ENCODE results near the gene BTG1.

The BTG1 gene, protein sequence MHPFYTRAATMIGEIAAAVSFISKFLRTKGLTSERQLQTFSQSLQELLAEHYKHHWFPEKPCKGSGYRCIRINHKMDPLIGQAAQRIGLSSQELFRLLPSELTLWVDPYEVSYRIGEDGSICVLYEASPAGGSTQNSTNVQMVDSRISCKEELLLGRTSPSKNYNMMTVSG

DNA sequence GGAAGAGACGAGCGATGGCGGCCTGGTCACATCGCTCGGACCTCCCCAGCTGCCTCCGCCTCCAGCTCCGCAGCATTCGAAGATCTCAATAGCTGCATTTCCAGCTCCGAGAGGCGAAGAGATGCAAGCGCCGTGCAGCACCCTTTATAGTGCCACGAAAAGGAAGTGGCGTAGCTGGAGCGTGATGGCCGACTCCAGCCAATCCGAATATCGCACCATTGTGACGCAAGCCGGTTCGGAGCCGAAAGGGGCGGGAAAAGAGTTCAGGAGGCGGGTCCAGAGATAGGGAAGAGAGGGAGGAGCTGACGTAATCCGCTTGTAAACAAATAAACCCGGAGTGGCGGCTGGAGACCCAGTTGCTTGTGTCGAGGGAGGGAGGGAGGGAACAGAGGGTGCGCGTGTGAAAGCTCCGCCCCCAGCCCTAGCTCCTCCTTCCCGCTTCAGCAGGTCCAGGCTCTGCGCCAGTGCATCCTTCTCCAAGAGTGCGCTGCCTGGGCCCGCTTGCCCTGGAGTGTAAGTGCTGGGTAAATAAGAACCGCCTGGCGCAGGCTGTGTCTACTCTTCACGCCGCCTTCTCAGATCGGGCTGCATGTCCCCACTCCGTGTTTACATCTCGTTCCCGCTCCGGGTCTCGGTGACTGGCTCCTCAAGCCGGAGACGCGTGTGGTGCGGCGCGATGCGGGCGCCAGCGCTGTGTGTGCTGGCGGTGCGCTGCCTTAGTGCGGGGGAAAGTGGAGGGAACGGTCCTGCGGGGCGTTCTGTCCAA is at the start of gene BTG1:
Gene BTG1 (minus strand): TSS at position 116 of the 766 bp plus-strand sequence. CDS start 311 bp downstream, outside the sequence.
- DNase-seq = peak; percentile 99

DNA sequence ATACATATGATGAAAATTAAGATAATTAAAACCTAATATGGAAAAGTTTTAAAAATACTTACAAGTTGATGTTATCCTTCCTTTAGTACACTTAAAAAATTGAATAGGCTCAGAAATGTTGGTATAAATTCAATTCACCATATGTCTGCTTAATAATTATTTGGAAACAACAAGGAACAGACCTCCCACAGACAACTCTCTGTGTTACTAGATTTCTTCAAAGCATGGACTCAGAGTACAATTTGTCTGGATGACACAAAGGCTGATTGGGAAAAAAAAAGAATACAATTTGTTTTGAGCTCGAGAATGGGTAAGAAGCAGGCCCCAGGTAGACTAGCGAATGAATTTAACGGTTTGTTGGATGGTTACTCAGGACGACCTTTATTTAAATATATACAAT is 48.9 kb upstream of the BTG1 start:
- no peak for DNase-seq

DNA sequence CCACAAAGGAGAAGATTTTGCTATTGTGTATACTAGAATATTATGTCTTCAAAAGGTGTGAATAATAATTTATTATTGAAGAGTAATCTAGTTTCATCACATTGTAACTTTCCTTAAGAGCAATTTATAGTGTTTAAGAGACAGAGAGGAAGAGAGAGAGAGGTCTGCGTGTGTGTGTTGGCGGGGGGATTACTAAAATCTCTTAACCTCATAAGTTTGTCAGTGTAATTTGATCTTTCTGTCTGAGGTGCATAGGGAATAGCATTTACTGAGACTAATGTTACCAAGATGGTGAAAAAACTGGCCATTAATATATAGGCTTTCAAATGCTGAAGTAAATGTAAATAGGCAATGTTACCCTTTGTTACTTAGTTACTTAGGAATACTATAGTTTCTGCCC is 48.2 kb upstream of the BTG1 start:
- no peak for DNase-seq

DNA sequence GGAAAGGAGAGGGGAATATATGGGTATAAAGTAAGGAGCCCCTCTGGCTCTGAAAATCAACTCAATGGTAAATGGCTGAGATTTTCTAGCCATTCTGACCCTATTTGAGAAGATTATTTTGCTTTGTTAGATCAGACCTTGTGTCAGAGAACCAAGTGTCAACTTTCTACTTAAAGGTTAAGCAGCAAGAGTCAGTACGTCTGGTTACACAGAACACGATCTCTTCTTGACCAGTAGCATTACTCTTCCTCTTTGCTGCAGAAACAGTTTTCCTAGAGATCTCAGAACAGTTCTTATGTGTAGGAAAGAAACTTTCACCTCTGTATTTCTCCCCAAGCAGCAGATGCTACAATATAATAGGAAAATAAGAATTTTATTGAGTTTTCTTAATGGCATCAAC is 47.4 kb upstream of the BTG1 start:
- DNase-seq = no peak

DNA sequence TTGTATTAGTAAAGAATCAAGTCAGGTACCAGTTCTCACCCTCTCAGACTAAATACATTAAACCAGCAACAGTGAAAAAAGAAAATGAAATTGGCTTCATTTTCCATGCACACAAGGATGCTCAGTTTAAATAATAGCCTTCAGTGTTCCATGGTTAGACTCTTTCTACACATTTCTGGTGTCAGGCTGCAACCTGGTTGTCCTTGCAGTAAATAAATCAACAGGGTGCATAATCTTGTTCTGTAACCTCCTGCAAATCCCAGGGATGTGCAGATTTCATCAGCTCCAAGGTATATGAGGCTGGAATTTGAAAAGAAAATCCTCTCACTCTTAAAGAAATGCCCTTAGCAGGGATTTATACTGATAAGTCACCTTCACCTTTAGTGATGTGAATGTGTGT is 46.7 kb upstream of the BTG1 start:
- DNase-seq = no peak

DNA sequence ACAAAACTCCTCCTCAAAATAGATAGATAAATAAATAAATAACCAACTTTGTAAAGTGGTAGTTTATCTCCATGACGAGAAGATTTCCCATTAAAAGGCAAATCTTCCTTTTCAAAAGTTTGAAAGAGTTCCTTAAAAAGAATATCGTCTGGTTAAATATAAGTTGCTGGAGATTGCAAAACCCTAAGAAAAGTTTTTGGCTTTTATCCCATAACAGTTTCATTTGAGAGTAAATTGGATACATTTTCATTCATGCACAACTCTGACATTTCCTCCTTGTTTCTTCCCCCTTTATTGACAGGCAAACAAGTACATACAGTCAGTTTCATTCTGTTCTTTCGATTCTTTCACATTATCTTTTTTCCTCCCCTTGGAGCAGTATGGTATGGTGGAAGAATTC is 45.4 kb upstream of the BTG1 start:
- no peak for DNase-seq

DNA sequence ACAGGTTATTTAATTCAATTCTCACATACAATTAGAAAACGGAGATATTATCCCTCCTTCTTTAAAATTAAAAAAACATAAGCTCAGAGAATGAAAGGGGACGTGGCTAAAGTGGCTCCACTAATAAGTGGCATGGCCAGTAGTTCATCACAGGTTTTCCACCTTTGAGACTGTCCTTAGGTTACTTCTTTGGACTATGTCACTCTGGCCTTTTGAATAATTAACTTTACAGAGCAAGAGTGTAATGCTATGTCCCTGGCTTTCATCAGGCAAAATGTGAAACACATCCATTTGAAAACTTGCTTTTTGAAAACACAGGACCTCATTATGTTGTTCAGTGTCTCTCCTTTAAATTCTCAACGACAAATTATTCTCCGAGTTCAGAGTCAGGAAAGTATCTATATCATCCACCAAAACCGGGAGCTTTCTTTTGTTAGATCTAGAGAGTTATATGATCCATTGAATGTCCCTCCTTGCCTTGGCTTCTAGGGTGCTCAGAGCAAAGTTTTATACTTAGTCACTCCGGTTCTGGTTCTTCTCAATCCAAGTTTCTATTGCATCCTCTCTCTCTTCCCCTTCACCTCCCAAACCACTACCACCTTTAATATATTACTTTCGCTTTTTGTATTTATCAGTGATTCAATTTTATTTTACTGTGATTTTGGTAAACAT is 43.0 kb upstream of the BTG1 start:
- no peak for DNase-seq

DNA sequence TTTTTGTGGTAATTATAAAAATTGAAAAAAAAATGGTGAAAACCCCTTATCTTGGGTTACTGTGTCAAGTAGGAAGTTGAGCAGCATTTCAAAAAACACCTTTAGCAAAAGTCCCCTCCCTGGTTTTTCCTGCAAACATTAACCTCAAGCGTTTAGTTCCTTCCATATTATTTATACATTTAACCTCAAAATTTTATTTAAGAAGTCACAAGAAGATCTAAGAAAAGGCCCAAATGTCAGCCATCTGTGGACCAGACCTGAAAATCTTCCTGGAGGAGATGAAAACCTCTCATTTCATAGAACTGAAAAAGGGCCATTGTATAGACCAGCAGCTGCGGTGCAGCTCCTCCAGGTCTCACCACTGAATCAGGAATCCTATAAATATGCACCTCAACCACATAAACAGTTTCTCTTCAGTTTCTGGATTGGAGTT is 40.4 kb upstream of the BTG1 start:
- DNase-seq = no peak

DNA sequence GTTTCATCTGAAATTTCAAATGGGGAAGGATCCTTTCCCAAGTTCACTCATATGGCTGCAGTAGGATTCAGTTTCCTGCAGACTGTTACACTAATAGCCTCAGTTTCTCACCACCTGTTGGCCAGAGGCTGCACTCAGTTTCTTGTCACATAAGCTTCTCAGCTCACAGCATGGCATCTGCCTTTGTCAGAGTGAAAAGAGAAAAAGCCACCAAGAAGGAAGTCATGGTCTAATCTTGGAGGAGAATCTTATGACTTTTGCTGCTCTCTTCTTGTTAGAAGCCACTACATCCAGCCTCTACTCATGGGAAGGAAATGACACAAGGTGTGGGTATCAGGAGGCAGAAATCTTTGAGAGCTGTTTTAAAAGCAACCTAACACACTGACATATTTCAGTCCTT is 39.4 kb upstream of the BTG1 start:
- DNase-seq = no peak

DNA sequence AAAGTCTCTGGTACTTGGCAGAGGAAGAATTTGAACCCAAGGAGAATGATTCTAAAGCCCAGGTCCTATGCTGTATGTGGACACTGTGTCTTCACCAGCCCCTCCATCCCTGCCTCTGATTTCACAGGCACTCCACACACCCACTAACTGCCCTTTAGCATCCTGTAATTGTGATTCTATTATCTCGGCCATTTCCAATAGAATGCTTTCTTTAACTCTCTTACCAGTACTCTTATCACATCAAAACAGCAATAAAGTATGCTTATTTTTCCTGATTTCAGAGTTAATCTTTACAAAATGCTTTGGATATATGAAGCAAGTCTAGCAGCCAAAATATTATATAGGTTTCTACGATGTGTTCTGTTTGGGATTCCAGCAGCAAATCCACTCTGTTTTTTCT is 37.9 kb upstream of the BTG1 start:
- no peak for DNase-seq

DNA sequence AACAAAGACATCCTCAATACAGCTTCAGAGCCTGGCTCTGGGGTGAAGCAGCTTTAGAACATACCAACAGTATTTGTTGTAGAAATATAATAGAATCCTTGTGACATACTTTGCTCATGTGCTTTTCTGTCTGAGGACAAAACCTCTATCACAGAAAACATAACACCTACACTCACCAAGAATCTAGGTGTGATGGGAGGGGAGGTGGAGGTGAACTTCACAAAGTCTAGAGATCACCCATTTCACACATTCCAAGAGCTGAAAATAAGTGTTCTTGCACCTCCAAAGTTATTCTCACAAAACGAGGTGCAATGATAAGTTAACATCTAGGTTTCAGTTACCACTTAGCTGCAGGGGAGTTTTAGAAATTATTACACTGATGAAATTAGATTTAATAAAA is 32.7 kb upstream of the BTG1 start:
- DNase-seq = no peak

DNA sequence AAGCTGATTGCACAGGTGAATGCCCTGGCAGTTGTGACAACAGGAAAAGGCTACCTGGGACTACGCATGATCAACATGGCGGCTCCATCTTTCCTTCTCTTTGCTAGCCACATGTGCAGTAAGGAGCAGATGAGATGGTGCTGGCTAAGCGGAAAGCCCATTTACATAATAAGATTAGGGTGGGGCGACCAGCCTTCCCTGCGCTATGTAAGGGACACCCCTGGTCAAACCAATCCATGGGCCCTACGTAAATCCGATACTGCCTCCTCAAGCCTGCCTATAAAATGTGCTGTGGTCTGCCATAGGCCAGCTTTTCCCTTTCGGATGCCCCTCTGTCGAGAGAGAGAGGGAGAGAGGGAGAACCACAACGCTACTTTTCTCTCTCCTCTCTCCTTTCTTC is 31.0 kb upstream of the BTG1 start:
- DNase-seq = no peak

DNA sequence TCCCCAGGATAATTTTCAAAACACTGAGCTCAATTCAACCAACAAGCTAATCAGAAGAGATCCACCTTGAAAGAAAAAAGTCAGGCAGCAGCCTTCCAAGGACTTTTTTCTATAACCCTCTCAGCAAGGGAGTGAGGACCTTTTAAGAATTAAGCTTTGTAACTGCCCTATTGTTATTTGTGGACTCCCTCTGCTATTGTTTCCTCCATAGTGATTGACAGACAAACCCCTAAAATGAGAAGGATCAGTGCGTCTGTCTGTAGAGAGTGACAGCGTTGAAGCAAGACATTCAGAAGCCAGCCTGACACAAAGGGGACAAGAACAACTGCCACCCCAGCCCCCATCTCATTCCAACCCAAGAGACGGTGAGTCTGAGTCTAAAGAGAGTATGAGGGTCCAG is 30.3 kb upstream of the BTG1 start:
- DNase-seq = peak; percentile 26

DNA sequence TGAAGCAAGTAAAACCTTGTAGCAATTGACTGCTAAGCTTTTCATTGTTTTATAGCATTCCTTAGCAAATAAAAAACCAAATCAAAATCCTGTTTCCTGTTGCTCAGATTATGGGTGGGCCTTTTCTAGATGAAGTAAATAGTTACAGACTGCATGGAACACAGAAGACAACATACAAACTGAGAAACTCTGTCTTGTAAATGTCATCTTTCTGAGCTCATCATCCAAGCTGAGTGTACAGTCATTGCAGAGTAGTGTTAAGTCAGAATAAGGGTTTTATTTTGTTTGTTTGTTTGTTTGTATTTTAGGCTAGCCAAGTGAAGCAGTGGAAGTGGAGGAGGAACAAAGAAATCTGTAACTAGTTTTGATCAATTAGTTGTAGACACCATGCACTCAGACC is 24.4 kb upstream of the BTG1 start:
- DNase-seq = no peak

DNA sequence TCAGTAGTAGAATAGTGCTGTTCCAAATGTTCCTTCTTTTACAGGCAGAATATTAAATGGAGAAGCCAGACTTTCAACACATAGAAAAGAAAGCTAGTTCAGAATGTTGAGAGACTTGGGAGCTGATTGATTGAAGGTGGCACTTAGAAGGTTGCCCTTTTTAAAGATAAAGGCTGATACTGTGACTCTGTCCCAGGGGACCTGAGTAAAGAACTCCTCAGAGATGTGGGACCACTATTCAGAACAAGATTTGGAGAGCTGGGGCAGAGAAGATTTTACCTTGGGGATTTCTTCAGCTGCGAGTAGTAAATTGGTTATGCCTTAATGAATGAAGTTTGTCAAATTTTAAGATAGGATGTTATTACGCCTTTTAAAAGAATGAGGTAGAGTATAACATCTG is 21.4 kb upstream of the BTG1 start:
- DNase-seq = no peak

DNA sequence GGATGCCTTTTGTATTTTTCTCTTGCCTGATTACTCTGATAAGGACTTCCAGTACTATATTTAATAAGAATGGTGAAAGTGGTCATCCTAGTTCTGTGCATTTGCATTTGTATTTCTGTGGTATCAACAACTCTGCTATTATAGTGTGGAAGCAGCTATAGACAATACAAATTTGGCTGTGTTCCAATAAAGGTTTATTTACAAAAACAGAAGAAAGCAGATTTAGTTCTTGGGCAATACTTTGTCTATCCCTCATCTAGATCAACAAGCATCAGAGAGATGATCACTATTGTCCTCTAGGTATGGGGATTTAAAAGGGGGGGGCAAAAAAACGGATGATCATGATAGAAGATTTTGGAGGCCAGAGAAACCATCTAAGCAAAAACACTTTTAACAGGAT is 19.1 kb upstream of the BTG1 start:
- DNase-seq = no peak

DNA sequence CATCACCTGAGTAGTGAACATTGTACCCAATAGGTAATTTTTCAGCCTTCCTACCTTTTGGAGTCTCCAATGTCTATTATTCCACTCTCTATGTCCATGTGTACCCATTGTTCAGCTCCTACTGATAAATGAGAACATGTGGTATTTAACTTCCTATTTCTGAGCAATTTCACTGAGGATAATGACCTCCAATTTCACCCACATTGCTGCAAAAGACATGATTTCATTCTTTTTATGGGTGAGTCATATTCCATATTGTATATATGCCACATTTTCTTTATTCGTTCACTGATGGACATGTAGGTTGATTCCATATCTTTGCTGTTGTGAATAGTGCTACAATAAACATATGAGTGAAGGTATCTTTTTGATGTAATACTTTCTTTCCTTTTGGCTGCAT is 16.4 kb upstream of the BTG1 start:
- no peak for DNase-seq

DNA sequence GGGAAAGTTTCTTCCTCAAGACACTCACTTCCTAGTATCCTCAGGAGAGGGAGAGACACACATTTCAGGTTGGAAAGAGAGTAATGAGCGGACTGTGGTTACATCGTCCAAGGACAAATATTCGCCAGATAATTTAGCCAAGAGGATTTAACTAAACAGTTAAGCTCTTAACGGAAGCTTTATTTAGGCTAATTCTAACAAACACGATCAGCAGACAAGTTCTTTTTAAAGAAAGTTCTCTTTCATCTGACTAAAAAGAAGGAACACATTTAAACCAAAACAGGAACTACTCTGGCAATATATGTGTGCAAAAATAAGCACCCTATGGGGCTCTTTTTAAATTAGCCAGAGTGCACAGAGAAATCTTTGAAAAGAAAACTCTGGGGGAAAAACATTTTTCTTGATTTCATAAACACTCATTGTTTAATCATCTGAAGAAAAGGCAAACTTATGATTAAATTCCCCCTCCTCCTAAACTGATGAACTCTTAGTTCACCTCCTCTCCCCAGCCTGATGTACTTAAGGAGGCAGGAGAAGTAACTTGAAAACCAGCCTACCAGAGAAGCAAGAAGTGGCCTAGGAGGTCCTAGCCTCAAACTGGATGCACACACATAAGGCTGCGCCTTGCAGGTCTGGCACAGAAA is 13.3 kb upstream of the BTG1 start:
- no peak for DNase-seq

DNA sequence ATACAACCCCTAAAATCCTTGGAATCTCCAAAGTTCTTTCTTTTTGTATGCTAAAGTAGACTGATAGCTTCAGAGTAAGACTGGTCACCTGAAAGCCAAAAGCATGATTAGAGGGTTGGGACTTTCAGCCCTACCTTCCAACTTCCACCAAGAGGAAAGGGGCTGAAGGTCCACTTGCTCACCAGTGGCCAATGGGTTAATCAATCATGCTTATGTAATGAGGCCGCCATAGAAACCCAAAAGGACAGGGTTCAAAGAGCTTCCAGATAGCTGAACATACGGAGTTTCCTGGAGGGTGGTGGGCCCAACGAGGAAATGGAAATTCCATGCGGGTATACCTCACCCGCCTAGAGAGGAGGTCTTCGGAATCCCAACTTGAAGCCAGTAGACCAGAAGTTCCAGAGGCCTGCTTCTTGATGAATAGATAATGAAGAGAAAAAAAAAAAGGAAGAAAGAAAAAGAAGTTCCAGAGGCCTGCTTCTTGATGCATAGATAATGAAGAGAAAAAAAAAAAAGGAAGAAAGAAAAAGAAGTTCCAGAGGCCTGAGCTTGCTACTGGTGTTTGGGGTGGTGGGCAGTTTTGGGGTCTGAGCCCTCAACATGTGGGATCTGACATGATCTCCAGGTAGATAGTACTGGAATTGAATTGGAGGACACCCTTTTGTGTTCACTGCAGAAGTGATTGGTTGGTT is 11.2 kb upstream of the BTG1 start:
- DNase-seq = no peak

DNA sequence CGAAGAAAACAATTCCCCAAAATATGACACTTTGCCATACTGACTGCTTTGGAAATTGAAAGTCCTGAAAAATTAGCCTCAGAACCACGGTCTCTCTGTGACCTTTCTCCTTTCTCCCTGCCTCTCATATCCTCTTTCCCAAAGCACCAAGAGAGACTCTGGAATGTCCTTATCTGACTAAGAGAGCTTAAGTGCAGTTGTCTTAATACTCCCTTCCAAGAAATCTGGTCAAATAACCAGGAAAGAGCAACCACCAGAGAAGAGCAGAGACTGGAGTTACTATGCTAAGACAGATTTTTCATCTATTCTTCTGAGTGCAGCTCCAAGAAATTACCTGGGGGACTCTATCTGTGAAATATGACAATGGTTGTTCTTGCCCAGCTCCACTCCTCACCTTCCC is 10.5 kb upstream of the BTG1 start:
- DNase-seq = no peak

DNA sequence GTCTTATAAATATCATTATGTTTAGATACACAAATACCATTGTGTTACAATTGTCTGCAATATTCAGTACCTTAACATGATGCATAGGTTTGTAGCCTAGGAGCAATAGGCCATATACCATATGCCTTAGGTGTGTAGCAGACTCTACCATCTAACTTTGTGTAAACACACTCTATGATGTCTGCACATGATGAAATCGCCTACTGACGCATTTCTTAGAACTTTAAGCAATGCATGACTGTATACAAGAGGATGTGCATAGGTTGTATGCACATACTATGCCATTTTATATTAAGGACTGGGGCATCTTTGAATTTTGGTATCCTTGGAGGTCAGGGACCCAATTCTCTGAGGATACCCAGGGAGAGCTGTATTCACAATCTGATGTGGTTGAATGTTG is 10.1 kb upstream of the BTG1 start:
- no peak for DNase-seq

DNA sequence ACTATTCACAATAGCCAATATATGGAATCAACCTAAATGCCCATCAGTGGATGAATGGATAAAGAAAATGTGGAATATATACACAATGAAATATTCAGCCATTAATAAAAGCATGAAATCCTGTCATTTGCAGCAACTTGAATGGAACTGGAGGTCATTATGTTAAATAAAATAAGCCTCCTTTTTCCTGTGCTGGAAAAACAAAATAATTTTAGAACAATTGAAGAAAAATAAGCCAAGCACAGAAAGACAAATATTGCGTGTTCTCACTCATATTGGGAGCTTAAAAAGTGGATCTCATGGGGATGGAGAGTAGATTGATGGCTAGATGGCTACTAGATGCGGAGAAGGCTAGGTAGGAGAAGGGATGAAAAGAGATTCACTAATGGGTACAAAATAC is 6.3 kb upstream of the BTG1 start:
- DNase-seq = no peak

DNA sequence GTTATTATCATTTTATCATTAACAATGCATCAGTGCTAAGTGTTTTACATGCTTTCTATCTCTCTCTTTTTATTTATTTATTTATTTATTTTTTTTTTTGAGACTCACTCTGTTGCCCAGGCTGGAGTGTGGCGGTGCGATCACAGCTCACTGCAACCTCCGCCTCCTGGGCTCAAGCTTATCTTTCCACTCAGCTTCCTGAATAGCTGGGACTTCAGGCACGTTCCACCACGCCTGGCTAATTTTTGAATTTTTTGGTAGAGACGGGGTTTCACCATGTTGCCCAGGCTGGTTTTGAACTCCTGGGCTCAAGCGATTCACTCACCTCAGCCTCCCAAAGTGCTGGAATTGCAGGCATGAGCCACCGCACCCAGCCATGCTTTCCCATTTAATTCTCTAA is 3.9 kb upstream of the BTG1 start:
- no peak for DNase-seq

Measured in retina (tissue), 1 donor.